ENCODE data around the gene WNT7A.

Gene WNT7A

DNA sequence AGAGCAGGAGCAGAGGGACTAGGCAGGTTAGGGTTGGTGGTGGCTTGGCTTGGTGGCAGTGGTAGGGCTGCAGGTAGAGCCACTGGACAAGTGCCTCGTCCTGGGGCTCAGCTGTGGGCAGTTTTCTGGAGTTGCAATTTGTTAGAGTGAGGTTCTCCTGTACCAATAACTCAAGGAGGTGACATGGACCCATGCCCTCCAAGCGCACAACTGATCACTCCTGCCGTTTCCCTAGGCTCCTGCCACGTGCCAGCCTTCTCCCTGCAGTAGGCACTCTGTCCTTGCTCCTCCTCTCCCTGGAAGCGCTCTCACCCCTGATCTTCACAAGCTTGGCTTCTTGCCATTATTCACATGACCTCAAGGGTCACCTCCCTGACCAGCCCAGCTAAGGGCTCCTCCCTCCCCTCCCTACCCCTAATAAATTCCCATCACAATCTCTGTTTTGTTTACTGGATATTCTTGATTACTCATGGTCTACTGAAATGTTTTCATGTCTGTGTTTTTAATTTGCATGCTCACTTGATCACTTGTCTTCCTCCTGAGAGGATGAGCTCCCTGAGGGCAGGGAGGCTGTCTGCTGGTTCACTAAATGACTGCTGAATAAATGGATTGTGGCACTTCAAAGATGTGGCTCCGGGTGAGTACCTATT is 3.3 kb downstream of the WNT7A start:
- H3K4me1 ChIP-seq (ENCODE audit: insufficient read depth, poor library complexity, severe bottlenecking): peaks cover 3% of the 10 kb centered on the region
- no peaks in the 10 kb centered on the region for H3K27me3 ChIP-seq (ENCODE audit: insufficient read depth, poor library complexity, severe bottlenecking)
- ATAC-seq (ENCODE audit: low read depth) (no peak), DNase-seq (ENCODE audit: low spot score) (peak; percentile 34)
- TF ChIP-seq, protein P1, sequence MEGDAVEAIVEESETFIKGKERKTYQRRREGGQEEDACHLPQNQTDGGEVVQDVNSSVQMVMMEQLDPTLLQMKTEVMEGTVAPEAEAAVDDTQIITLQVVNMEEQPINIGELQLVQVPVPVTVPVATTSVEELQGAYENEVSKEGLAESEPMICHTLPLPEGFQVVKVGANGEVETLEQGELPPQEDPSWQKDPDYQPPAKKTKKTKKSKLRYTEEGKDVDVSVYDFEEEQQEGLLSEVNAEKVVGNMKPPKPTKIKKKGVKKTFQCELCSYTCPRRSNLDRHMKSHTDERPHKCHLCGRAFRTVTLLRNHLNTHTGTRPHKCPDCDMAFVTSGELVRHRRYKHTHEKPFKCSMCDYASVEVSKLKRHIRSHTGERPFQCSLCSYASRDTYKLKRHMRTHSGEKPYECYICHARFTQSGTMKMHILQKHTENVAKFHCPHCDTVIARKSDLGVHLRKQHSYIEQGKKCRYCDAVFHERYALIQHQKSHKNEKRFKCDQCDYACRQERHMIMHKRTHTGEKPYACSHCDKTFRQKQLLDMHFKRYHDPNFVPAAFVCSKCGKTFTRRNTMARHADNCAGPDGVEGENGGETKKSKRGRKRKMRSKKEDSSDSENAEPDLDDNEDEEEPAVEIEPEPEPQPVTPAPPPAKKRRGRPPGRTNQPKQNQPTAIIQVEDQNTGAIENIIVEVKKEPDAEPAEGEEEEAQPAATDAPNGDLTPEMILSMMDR (IDR thresholded peaks at IDR 0.05; ENCODE audit: poor library complexity, severe bottlenecking): no peak
- H3K9me3 ChIP-seq (ENCODE audit: severe bottlenecking): no peaks in the 10 kb centered on the region
- no peak overlapping the region for H3K27ac ChIP-seq (ENCODE audit: poor library complexity, severe bottlenecking)
- no peak overlapping the region for H3K4me3 ChIP-seq (ENCODE audit: severe bottlenecking)
- H3K36me3 ChIP-seq (ENCODE audit: low read depth): peaks cover 53% of the 10 kb centered on the region

DNA sequence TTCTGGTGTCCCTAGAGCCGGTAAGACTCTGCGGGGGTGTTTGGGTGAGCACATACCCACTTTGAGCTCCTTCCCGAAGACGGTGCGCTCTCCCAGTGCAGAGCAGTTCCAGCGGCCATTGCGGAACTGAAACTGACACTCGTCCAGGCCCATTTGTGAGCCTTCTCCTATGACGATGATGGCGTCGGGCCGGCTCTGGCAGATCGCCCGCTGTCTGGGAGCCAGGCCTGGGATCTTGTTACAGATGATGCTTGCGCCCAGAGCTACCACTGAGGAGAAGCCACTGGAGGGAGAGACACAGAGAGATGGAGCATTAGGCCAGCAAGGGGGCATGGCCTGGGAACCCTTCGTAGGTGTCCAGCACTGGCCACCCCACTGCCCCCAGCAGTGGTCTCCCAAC is 5.0 kb downstream of the WNT7A start:
- Histone ChIP-seq H3K9me3 (ENCODE audit: severe bottlenecking) (no peaks in the 10 kb centered on the region), H3K27ac (ENCODE audit: poor library complexity, severe bottlenecking) (no peak overlapping the region), H3K36me3 (ENCODE audit: low read depth) (peaks cover 67% of the 10 kb centered on the region), H3K4me3 (ENCODE audit: severe bottlenecking) (no peak overlapping the region), H3K4me1 (ENCODE audit: insufficient read depth, poor library complexity, severe bottlenecking) (peaks cover 3% of the 10 kb centered on the region), H3K27me3 (ENCODE audit: insufficient read depth, poor library complexity, severe bottlenecking) (no peaks in the 10 kb centered on the region)
- DNase-seq (ENCODE audit: low spot score) (no peak), ATAC-seq (ENCODE audit: low read depth) (no peak)
- TF ChIP-seq, protein P1 (IDR thresholded peaks at IDR 0.05; ENCODE audit: poor library complexity, severe bottlenecking): no peak

- no peaks in the 10 kb centered on the region for H3K9me3 ChIP-seq (ENCODE audit: severe bottlenecking)
- no peak overlapping the region for H3K27ac ChIP-seq (ENCODE audit: poor library complexity, severe bottlenecking)
- DNase-seq (ENCODE audit: low spot score): no peak
- H3K27me3 ChIP-seq (ENCODE audit: insufficient read depth, poor library complexity, severe bottlenecking): no peaks in the 10 kb centered on the region
- H3K4me3 ChIP-seq (ENCODE audit: severe bottlenecking): no peak overlapping the region
- peaks cover 67% of the 10 kb centered on the region for H3K36me3 ChIP-seq (ENCODE audit: low read depth)
- peaks cover 3% of the 10 kb centered on the region for H3K4me1 ChIP-seq (ENCODE audit: insufficient read depth, poor library complexity, severe bottlenecking)
- ATAC-seq (ENCODE audit: low read depth): no peak
- TF ChIP-seq, protein P1 (IDR thresholded peaks at IDR 0.05; ENCODE audit: poor library complexity, severe bottlenecking): no peak
These were observed 6.1 kb downstream of the WNT7A start for GRCh38 chr3:13873818-13874217.

GRCh38 chr3:13872451-13872850 is 7.4 kb downstream of the WNT7A start:
- Histone ChIP-seq H3K27ac (ENCODE audit: poor library complexity, severe bottlenecking) (no peak overlapping the region), H3K9me3 (ENCODE audit: severe bottlenecking) (no peaks in the 10 kb centered on the region), H3K27me3 (ENCODE audit: insufficient read depth, poor library complexity, severe bottlenecking) (no peaks in the 10 kb centered on the region), H3K36me3 (ENCODE audit: low read depth) (peaks cover 73% of the 10 kb centered on the region), H3K4me1 (ENCODE audit: insufficient read depth, poor library complexity, severe bottlenecking) (peaks cover 1% of the 10 kb centered on the region), H3K4me3 (ENCODE audit: severe bottlenecking) (no peak overlapping the region)
- DNase-seq (ENCODE audit: low spot score) (no peak), ATAC-seq (ENCODE audit: low read depth) (no peak)
- TF ChIP-seq, protein P1 (IDR thresholded peaks at IDR 0.05; ENCODE audit: poor library complexity, severe bottlenecking): no peak

DNA sequence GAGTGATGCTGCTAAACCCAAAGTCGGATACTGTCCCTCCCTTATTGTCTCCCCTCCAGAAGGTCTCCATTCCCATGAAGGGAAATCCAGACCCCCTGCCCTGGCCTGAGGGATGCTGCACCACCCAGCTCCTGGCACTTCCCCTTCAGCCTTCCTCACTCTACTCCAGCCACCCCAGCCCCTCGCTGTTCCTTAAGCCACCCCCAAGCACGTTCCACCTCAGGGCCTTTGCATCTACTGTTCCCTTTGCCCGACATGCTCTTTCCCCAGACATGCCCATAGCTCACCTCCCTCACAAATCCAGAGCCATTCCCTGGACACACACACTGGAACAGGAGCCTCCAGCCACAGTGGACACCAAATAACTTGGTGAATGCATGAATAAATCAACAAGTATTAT is 8.1 kb downstream of the WNT7A start:
- no peak for DNase-seq (ENCODE audit: low spot score)
- no peaks in the 10 kb centered on the region for H3K4me1 ChIP-seq (ENCODE audit: insufficient read depth, poor library complexity, severe bottlenecking)
- H3K27me3 ChIP-seq (ENCODE audit: insufficient read depth, poor library complexity, severe bottlenecking): no peaks in the 10 kb centered on the region
- no peak for ATAC-seq (ENCODE audit: low read depth)
- no peak overlapping the region for H3K4me3 ChIP-seq (ENCODE audit: severe bottlenecking)
- H3K9me3 ChIP-seq (ENCODE audit: severe bottlenecking): no peaks in the 10 kb centered on the region
- no peak overlapping the region for H3K27ac ChIP-seq (ENCODE audit: poor library complexity, severe bottlenecking)
- TF ChIP-seq, protein P1 (IDR thresholded peaks at IDR 0.05; ENCODE audit: poor library complexity, severe bottlenecking): no peak
- H3K36me3 ChIP-seq (ENCODE audit: low read depth): peaks cover 70% of the 10 kb centered on the region
